Stimulated activated CD4-positive, alpha-beta T cell treated with anti-CD3 and anti-CD28 coated beads, TNF-alpha, amount 100 ng/mL, for 1 hour (primary cell): Measurements from ENCODE around the gene GPR148.
"Not testable (repeated sequence)": the region's sequence is repeated elsewhere in the genome, so short reads cannot be mapped to it uniquely, and the experiment has no call there.

Source experiments
- DNase-seq, 3 donors: peaks; one replicate each; pipeline ENCODE4 v3.0.0-alpha.2; 2020; ENCODE audit warnings: low read depth in 3 of 3, low spot score in 1 of 3

Gene GPR148, protein sequence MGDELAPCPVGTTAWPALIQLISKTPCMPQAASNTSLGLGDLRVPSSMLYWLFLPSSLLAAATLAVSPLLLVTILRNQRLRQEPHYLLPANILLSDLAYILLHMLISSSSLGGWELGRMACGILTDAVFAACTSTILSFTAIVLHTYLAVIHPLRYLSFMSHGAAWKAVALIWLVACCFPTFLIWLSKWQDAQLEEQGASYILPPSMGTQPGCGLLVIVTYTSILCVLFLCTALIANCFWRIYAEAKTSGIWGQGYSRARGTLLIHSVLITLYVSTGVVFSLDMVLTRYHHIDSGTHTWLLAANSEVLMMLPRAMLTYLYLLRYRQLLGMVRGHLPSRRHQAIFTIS

DNA sequence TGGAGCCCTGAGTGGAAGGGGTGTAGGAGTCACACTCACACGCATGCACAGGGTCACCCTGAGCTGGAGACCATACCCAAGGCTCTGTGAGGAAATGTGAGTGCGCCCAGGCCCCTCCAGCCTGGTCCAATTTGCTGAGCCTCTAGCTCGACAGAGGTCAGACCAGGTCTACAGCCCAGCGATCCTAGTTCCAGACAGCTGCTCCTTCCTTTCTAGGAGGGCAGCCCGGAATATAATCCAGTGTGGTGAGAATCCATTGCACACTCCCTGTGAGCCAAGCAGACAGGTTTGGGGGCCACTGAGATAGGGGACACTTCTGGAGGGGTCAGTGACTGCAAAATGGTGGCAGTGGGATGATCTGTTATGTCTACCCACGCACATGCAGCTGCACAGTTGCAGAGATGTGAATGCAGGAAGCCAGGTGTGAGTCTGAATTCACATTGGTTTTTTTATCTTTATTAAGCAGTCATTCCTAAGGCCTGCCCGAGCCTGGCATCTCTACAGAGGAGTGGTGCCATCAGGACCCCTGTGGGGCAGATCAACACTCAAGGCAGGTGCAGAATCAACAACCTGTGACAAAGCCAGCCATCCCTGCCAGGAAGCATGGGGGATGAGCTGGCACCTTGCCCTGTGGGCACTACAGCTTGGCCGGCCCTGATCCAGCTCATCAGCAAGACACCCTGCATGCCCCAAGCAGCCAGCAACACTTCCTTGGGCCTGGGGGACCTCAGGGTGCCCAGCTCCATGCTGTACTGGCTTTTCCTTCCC, at the start of gene GPR148:
TSS of gene GPR148 (plus strand) at position 522 of the 768 bp plus-strand sequence. CDS start at position 604, 82 bp downstream.
- DNase-seq, result no peak

GRCh38 chr2:130692041-130692770, 36.7 kb upstream of the GPR148 start:
- DNase-seq, result not testable (repeated sequence)

DNA sequence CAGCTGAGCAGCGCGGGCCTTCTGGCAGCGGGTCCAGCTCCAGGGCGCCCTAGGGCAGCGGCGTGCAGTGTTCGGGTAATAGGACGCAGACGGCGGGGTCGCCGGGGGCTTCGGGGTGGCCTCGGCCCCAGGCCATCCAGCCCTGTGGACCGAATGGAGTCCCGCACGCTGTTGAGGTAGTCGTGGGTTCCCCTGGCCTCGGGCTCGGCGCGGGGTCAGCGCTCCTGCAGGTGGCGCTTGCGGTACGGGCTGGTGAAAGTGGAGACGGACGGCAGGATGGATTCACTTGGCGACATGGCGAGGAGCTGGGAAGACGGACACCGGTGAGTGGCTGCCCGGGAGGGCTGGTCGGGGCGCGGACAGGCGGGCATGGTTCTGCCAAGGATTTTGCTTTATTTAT, 35.4 kb upstream of the GPR148 start:
- not testable (repeated sequence) for DNase-seq

DNA sequence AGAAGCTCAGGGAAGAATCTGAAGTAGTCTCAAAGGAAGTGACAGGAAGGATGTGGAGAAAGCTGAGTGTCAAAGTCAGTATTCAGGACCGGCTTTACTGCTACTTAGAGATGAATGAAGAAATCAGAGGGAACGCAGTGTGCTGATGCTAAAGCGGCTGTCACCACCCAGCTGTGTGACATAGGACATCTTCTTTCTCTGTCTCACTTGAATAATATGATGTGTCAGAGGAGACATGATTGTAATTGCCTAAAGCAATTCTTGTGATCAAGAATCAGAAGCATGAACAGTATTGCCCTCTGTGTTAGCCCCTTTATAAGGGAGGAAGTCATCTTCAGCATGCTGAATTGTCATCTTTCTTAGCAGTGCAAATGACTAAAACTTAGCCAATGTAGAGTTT, 25.6 kb upstream of the GPR148 start:
- DNase-seq, result not testable (repeated sequence)

- DNase-seq, result not testable (repeated sequence)
Observed at GRCh38 chr2:130714795-130715194, 14.1 kb upstream of the GPR148 start.

DNA sequence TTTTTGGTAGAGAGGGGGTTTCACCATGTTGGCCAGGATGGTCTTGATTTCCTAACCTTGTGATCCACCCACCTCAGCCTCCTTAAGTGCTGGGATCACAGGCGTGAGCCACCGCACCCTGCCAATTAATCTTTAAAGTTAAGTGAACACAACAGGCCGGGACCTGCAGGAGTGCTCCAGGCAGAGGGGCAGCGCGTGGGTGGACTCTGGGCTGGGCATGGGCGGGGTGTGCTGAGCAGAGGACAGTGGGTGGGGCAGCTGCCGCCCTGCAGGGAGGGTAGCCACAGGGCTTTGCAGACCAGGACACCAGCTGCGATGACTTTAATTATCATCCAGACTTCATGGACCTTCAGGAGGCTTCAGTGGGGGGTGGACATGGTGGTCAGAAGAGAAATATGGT, 8.8 kb upstream of the GPR148 start:
- no peak for DNase-seq

GRCh38 chr2:130720528-130720927, 8.3 kb upstream of the GPR148 start:
- no peak for DNase-seq

GRCh38 chr2:130724455-130724854, 4.4 kb upstream of the GPR148 start:
- no peak for DNase-seq

DNA sequence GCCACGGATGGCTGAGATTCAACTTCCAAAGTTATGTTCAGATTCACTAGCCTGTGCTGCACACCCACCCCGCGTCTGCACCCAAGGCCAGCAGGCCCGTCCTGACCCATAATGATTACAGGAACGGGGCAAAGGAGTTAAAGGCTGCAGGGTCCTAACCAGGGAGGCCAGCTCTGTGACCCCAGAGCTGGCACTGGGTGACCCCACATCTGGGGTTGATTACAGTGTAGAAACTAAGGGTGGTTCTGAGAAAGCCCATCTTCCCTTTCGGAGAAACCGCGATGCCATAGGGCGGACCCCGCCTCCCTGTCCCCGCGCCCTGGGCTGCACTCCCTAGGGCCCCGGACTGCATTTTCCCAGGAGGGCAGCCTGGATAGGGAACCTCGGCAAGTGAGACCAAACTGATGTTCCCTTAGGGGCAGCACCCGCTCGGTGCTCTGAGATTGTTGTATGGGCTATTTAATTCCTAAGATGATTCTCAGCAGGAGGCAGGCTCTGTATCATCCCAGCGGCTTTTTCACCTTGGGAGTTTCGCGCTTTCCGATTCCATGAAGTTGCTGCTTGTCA, 2.2 kb upstream of the GPR148 start:
- DNase-seq, result no peak

GRCh38 chr2:130727286-130727924, 1.5 kb upstream of the GPR148 start:
- DNase-seq, result peak; percentile 60 to 74 (median 69)

DNA sequence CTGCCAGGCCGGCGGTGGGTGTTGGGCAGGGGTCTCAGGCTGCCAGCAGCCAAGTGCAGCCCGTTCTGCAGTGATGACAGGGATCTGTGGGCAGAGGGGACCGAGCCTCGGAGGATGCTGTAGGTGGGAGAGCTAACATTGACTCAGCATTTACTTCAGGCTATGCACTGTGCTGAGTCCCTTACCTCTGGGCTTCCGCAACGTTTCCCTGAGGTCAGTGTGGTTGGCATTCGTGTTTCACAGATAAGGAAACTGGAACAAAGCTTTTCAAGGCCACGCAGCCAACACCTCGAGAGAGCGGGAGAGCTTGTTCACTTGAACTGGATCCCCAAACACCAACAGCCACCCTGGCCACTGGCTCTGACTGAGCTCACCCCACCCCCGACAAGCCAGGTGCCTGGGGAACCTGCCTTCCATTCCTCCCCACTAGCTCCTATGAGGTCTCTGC, 839 bp upstream of the GPR148 start:
- no peak for DNase-seq

DNA sequence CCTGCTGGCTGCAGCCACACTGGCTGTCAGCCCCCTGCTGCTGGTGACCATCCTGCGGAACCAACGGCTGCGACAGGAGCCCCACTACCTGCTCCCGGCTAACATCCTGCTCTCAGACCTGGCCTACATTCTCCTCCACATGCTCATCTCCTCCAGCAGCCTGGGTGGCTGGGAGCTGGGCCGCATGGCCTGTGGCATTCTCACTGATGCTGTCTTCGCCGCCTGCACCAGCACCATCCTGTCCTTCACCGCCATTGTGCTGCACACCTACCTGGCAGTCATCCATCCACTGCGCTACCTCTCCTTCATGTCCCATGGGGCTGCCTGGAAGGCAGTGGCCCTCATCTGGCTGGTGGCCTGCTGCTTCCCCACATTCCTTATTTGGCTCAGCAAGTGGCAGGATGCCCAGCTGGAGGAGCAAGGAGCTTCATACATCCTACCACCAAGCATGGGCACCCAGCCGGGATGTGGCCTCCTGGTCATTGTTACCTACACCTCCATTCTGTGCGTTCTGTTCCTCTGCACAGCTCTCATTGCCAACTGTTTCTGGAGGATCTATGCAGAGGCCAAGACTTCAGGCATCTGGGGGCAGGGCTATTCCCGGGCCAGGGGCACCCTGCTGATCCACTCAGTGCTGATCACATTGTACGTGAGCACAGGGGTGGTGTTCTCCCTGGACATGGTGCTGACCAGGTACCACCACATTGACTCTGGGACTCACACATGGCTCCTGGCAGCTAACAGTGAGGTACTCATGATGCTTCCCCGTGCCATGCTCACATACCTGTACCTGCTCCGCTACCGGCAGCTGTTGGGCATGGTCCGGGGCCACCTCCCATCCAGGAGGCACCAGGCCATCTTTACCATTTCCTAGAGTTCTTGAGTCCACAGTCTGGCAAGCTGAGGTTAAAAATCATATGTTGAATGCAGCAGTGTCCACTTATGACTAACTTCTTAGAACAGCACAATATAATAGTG, 741 bp downstream of the GPR148 start:
- no peak for DNase-seq

DNA sequence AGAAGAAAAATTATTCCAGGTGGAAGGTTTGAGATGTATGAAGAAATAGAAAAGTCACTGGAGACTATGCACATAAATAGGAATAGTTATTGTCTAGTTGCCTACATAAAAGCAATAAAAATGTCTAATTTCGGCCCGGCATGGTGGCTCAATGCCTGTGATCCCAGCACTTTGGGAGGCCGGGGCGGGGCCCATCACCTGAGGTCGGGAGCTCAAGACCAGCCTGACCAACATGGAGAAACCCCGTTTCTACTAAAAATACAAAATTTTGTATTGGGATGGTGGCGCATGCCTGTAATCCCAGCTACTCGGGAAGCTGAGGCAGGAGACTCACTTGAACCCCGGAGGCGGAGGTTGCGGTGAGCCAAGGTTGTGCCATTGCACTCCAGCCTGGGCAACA, 3.4 kb downstream of the GPR148 start:
- not testable (repeated sequence) for DNase-seq

DNA sequence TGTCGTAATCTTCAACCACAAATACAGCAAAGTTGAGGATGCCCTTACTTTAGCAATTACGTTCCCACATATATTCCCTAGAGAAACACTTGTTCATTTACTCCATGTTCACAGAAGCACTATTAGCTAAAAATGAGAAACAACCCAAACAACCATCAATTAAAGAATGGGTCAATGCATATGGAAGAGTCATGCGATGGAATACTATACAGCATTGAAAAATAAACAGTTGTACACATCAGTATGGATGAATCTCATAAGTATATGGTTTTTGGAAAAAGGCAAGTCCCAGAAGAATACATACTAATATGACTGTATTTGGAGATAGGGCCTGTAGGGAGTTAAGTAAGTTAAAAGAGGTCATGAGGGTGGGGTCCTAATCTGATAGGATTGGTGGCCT, 6.3 kb downstream of the GPR148 start:
- no peak for DNase-seq

GRCh38 chr2:130736487-130736886, 7.6 kb downstream of the GPR148 start:
- DNase-seq, result no peak

GRCh38 chr2:130737592-130737991, 8.7 kb downstream of the GPR148 start:
- DNase-seq, result no peak

DNA sequence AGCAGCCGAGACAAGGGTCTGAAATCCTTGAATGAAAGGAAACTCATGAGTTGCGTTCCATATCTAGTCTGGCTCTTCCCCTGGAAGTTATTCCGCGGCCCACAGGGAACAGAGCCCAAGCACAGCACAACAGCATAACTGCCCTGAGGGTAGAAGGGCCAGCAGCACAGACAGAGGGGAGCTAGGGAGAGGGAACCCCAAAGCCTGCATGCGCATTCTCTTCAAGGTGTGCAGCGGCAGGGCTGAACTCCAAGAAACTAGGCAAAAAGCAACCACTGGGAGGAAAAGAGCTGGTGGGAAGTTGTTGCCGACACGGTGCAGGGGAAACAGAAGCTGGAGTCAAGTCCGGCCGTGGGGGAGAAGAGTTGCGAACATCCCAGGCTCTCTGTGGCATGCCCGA, 11.8 kb downstream of the GPR148 start:
- DNase-seq, result no peak

DNA sequence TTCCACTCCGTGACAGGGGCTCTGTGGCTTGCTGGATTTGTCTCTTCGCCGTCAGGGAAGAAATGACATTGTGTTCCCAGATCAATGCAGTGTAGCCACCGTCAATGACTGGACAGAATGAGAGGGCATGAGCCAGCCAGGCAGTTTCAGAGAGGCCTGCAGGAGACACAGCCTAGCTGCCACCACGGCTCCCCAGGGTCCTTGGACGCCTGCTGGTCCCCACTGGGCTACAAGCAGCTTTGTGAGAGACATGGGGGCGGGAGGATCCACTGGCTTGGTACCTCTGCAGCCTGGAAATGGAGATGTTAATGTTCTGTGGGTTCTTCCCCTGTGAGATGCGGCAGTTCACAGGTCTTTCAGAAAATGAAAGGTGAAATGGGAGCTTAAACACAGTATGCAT, 14.4 kb downstream of the GPR148 start:
- DNase-seq, result no peak

DNA sequence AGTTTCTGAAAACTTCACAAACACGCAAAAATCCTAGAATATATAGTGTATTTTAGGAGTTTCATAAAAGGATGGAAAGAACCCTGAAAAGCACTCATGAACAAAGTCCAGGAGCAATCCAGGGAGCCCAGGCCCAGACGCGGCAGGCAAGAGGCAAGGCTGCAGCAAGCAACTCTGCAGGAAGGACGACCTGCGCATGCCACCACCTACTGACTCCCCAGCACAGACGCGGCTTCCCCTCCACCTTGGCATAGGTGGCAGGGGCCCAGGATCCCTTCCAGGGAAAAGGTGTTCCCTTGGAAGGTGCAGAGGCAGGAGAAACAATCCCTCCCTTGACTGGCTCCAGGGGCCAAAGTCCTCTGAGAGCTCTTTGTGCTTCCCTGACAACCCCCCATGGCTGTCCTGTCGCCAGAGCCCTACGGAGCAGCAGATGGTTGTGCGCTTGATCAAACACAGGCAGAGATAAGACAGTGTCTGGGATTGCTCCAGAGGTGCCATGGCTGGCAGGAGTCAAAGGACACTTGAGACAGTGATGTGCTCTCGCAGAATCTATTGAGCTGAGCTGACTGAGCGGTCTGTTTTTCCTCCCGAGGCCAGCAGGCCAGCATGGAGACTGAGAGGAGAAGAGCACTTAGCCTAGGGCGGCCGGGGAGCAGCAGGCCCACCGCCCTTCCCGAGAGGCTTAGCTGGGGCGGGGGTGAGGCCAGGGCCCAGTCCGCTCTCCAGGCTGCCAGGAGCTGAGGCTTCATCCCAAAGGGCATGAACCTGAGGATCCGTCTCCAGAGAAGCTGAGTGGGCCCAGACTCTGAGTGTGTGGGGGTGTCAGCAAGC, 15.6 kb downstream of the GPR148 start:
- no peak for DNase-seq
